Ovary (tissue), 3 donors: Measurements from ENCODE around the gene KCNK4.

ENCODE experiments used
- CTCF ChIP-seq, 3 donors: fragments of 450-650 bp in 2 of 3; fragments of 200-600 bp in 1 of 3; IDR thresholded peaks; one replicate each; pipeline versions ENCODE4 v1.5.1 to v1.8.0; 2016 to 2022; ENCODE audit warnings: antibody characterized with exemption in 3 of 3, mild to moderate bottlenecking in 1 of 3
- POLR2A ChIP-seq: fragments of 450-650 bp; IDR thresholded peaks from one replicate; pipeline ENCODE4 v1.6.1; 2017; ENCODE audit warnings: antibody characterized with exemption, mild to moderate bottlenecking, moderate library complexity
- donor health status: DM: no; HTN: no; CAD: no.

- TF ChIP-seq POLR2A (no peak), CTCF (IDR thresholded peaks at IDR 0.05) (no peak)
These were observed 47.6 kb downstream of the KCNK4 start for GRCh38 chr11:64338716-64339115.
